Loucy (cell line): Measurements from ENCODE around the gene DMBT1.

Source experiments
- H2AFZ ChIP-seq: fragments of 200-600 bp; sonication (generic); 2 replicates; pipeline ENCODE4 v1.6.0; 2016; ENCODE audit warnings: antibody characterized with exemption, mild to moderate bottlenecking, low read length, moderate library complexity
- H3F3A ChIP-seq: fragments of 200-600 bp; 2 replicates; pipeline ENCODE4 v1.6.0; 2016; ENCODE audit warnings: antibody characterized with exemption, low read depth, mild to moderate bottlenecking
- H3K27me3 ChIP-seq: fragments of 200-600 bp; sonication (generic); 2 replicates; pipeline ENCODE4 v1.6.1; 2014; ENCODE audit warnings: low read length, mild to moderate bottlenecking; ENCODE audit not compliant: insufficient read depth, poor library complexity, severe bottlenecking
- H3K36me3 ChIP-seq: fragments of 200-600 bp; sonication (generic); 2 replicates; pipeline ENCODE4 v1.6.1; 2016; ENCODE audit warnings: low read length; ENCODE audit not compliant: insufficient read depth
- H3K4me1 ChIP-seq: fragments of 200-600 bp; sonication (generic); 2 replicates; pipeline ENCODE4 v1.5.1; 2014; ENCODE audit warnings: low read length, mild to moderate bottlenecking; ENCODE audit not compliant: insufficient read depth, poor library complexity, severe bottlenecking
- H3K4me2 ChIP-seq: fragments of 200-600 bp; sonication (generic); 2 replicates; pipeline ENCODE4 v1.6.0; 2014; ENCODE audit warnings: antibody characterized with exemption, low read length, low read depth, mild to moderate bottlenecking; ENCODE audit not compliant: poor library complexity, severe bottlenecking
- H3K4me3 ChIP-seq: fragments of 200-600 bp; sonication (generic); 2 replicates; pipeline ENCODE4 v1.5.1; 2014; ENCODE audit warnings: low read length, mild to moderate bottlenecking, mixed read lengths; ENCODE audit not compliant: poor library complexity, severe bottlenecking
- H3K79me2 ChIP-seq: fragments of 200-600 bp; sonication (generic); 2 replicates; pipeline ENCODE4 v1.6.1; 2014; ENCODE audit warnings: low read length; ENCODE audit not compliant: insufficient read depth
- H3K9ac ChIP-seq: fragments of 200-600 bp; sonication (generic); 2 replicates; pipeline ENCODE4 v1.6.0; 2014; ENCODE audit warnings: mild to moderate bottlenecking, low read depth, low read length, moderate library complexity; ENCODE audit not compliant: poor library complexity, severe bottlenecking
- H3K9me2 ChIP-seq: fragments of 200-600 bp; sonication (generic); replicated peaks from 2 replicates; pipeline ENCODE4 v1.6.1; 2016; ENCODE audit warnings: low read depth, low read length, mixed read lengths
- H3K9me3 ChIP-seq: fragments of 200-600 bp; sonication (generic); 2 replicates; pipeline ENCODE4 v1.6.1; 2014; ENCODE audit warnings: mild to moderate bottlenecking, antibody characterized with exemption, low read length, low read depth; ENCODE audit not compliant: insufficient read depth
- H4K20me1 ChIP-seq: fragments of 200-600 bp; sonication (generic); 2 replicates; pipeline ENCODE4 v1.6.0; 2014; ENCODE audit warnings: antibody characterized with exemption, low read length, mild to moderate bottlenecking; ENCODE audit not compliant: insufficient read depth, poor library complexity, severe bottlenecking
- EZH2phosphoT487 ChIP-seq: fragments of 200-600 bp; IDR thresholded peaks from 2 replicates; pipeline ENCODE4 v1.6.1; 2018; ENCODE audit warnings: antibody characterized with exemption, mild to moderate bottlenecking, moderate library complexity, borderline replicate concordance
- TF ChIP-seq, protein P1 (sequence below): fragments of 200-600 bp; sonication (generic); conservative IDR thresholded peaks from 2 replicates; pipeline ENCODE4 v1.5.1; 2014; ENCODE audit warnings: mild to moderate bottlenecking, antibody characterized with exemption, low read length

The DMBT1 gene

DNA sequence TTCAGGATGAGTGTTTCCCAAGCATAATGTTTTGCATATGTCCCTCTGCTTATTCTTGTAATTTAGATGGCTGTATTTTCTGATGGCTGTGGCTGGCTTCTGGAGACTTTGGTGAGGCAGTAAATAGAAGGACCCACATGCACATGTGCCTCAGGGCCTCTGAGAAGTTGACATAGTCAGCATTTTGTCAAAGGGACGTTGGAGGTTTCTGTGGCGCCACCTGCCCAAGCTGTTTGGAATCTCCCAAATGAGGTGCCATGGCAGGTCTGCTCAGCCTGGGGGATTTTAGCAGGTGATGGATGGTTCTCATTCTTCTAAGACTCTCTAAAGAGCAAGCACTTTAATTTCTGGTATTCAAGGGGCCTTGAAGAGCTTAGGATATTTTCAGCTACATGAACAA lies 109.3 kb downstream of the DMBT1 start:
- H3K79me2 ChIP-seq, result no peaks in the 10 kb centered on the region
- no peak overlapping the region for H3K4me2 ChIP-seq
- no peaks in the 10 kb centered on the region for H3K4me1 ChIP-seq
- H3K36me3 ChIP-seq, result no peaks in the 10 kb centered on the region
- H2AFZ ChIP-seq, result no peak overlapping the region
- H3K9ac ChIP-seq, result no peak overlapping the region
- no peaks in the 10 kb centered on the region for H4K20me1 ChIP-seq
- no peaks in the 10 kb centered on the region for H3F3A ChIP-seq
- H3K27me3 ChIP-seq, result no peaks in the 10 kb centered on the region
- no peaks in the 10 kb centered on the region for H3K9me3 ChIP-seq
- no peak overlapping the region for H3K4me3 ChIP-seq
- H3K9me2 ChIP-seq, result no peaks in the 10 kb centered on the region
- no peak for TF ChIP-seq EZH2phosphoT487
- TF ChIP-seq, protein P1, sequence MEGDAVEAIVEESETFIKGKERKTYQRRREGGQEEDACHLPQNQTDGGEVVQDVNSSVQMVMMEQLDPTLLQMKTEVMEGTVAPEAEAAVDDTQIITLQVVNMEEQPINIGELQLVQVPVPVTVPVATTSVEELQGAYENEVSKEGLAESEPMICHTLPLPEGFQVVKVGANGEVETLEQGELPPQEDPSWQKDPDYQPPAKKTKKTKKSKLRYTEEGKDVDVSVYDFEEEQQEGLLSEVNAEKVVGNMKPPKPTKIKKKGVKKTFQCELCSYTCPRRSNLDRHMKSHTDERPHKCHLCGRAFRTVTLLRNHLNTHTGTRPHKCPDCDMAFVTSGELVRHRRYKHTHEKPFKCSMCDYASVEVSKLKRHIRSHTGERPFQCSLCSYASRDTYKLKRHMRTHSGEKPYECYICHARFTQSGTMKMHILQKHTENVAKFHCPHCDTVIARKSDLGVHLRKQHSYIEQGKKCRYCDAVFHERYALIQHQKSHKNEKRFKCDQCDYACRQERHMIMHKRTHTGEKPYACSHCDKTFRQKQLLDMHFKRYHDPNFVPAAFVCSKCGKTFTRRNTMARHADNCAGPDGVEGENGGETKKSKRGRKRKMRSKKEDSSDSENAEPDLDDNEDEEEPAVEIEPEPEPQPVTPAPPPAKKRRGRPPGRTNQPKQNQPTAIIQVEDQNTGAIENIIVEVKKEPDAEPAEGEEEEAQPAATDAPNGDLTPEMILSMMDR, result no peak

- no peaks in the 10 kb centered on the region for H3K9me3 ChIP-seq
- no peaks in the 10 kb centered on the region for H3K79me2 ChIP-seq
- no peaks in the 10 kb centered on the region for H4K20me1 ChIP-seq
- no peaks in the 10 kb centered on the region for H3F3A ChIP-seq
- no peaks in the 10 kb centered on the region for H3K27me3 ChIP-seq
- H3K4me2 ChIP-seq, result no peak overlapping the region
- H3K4me1 ChIP-seq, result no peaks in the 10 kb centered on the region
- no peaks in the 10 kb centered on the region for H3K9me2 ChIP-seq
- no peak overlapping the region for H3K4me3 ChIP-seq
- no peak overlapping the region for H2AFZ ChIP-seq
- no peak overlapping the region for H3K9ac ChIP-seq
- no peaks in the 10 kb centered on the region for H3K36me3 ChIP-seq
- TF ChIP-seq EZH2phosphoT487, result no peak
- TF ChIP-seq, protein P1, result no peak
Observed at GRCh38 chr10:122671355-122671754, 110.8 kb downstream of the DMBT1 start.

DNA sequence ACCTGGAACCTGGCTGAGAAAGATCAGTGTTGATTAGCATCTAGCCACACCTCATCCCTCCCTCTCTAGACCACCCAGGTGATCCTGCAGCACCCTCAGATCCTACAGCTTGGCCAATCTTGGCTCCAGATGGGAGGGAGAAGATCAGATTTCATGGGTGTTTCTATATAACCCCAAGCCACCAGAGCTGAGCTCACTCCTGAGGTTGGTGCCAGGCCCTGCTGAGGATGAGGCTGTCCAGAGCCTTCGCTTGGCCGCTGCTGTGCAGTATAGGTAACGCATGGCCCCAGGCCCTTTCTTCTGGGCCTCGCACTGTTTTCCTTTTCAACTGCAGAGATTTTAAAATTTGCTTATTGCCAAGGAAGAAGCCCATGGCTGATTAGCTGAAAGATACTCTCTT lies 112.1 kb downstream of the DMBT1 start:
- Histone ChIP-seq H3K9me2 (no peaks in the 10 kb centered on the region), H2AFZ (no peak overlapping the region), H3K79me2 (no peaks in the 10 kb centered on the region), H3K9ac (no peak overlapping the region), H3K36me3 (no peaks in the 10 kb centered on the region), H3K4me3 (no peak overlapping the region), H3K4me2 (no peak overlapping the region), H3K27me3 (no peaks in the 10 kb centered on the region), H3K9me3 (no peaks in the 10 kb centered on the region), H4K20me1 (no peaks in the 10 kb centered on the region), H3K4me1 (no peaks in the 10 kb centered on the region), H3F3A (no peaks in the 10 kb centered on the region)
- TF ChIP-seq EZH2phosphoT487, result no peak
- TF ChIP-seq, protein P1, result no peak
